CD4-positive, alpha-beta T cell treated with Interferon alpha-2 for 1 hour (primary cell): ENCODE results near the gene CARM1.
"Not testable (repeated sequence)": the region's sequence is repeated elsewhere in the genome, so short reads cannot be mapped to it uniquely, and the experiment has no call there.

Source experiments
- DNase-seq, 2 donors: peaks; one replicate each; pipeline ENCODE4 v3.0.0-alpha.2; 2020 to 2022

Gene CARM1

GRCh38 chr19:10870955-10871603 lies at the start of gene CARM1:
CARM1 (plus strand) TSS chr19:10871553; CDS start chr19:10871703, 150 bp downstream.
- DNase-seq: peak; percentile 99

- no peak for DNase-seq
Measured at GRCh38 chr19:10823690-10824089, 47.7 kb upstream of the CARM1 start.

- DNase-seq: no peak
Measured at GRCh38 chr19:10826231-10826630, 45.1 kb upstream of the CARM1 start.

GRCh38 chr19:10826846-10827245 lies 44.5 kb upstream of the CARM1 start:
- no peak for DNase-seq

GRCh38 chr19:10828981-10829821 lies 42.2 kb upstream of the CARM1 start:
- DNase-seq: no peak

- DNase-seq: no peak
Measured at GRCh38 chr19:10829967-10830366, 41.4 kb upstream of the CARM1 start.

GRCh38 chr19:10830370-10830769 lies 41.0 kb upstream of the CARM1 start:
- DNase-seq: no peak

- no peak for DNase-seq
Measured at GRCh38 chr19:10830931-10831779, 40.2 kb upstream of the CARM1 start.

GRCh38 chr19:10831987-10832938 lies 39.1 kb upstream of the CARM1 start:
- no peak for DNase-seq

GRCh38 chr19:10832939-10833296 lies 38.4 kb upstream of the CARM1 start:
- DNase-seq: no peak

- DNase-seq: no peak
Measured at GRCh38 chr19:10835089-10835753, 36.1 kb upstream of the CARM1 start.

GRCh38 chr19:10835754-10836478 lies 35.4 kb upstream of the CARM1 start, which contains the start of gene TMED1:
TMED1 (minus strand) TSS chr19:10836212; CDS start chr19:10836191, 21 bp downstream.
- peak; percentile 97 to 98 for DNase-seq

GRCh38 chr19:10836479-10837330 lies 34.6 kb upstream of the CARM1 start:
- DNase-seq: peak; percentile 87 to 90

- not testable (repeated sequence) for DNase-seq
Measured at GRCh38 chr19:10837649-10838048, 33.7 kb upstream of the CARM1 start.

GRCh38 chr19:10838377-10838776 lies 33.0 kb upstream of the CARM1 start:
- no peak for DNase-seq

- DNase-seq: no peak
Measured at GRCh38 chr19:10839114-10840050, 32.0 kb upstream of the CARM1 start.

GRCh38 chr19:10842788-10843187 lies 28.6 kb upstream of the CARM1 start:
- DNase-seq: no peak

- DNase-seq: no peak
Measured at GRCh38 chr19:10846500-10847202, 24.7 kb upstream of the CARM1 start.
